OCI-LY1 (cell line): Measurements from ENCODE around the gene FHIP1B.

Experiments
- CTCF ChIP-seq: fragments of 200-600 bp; sonication (generic), shearing (Covaris generic); IDR thresholded peaks from 2 replicates; pipeline ENCODE4 v1.5.1; 2017; ENCODE audit warnings: mild to moderate bottlenecking, antibody characterized with exemption, low read length, moderate library complexity, mixed read lengths
- EZH2 ChIP-seq: fragments of 200-600 bp; sonication (generic), shearing (Covaris generic); IDR thresholded peaks from 2 replicates; pipeline ENCODE4 v1.8.0; 2017; ENCODE audit warnings: borderline replicate concordance, mixed run types, mild to moderate bottlenecking, antibody characterized with exemption, low read length, moderate library complexity, mixed read lengths

DNA sequence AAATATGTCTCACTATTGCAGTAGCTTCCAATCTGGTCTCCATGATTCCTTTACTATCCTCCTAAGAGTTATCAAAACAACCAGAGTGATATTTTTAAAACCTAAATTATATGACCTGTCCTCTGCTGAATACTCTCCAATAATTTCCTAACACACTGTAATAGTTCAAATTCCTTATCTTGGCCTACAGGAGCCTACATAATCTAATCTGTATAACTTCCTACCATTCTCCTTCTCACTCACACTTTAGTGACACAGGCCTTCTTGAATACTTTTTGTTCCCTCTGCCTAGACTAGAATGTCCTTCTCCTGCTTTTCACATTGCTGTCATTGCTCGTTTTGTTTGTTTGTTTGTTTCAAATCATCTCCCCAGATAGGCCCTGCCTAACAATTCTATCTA, 9.4 kb downstream of the FHIP1B start:
- no peak for TF ChIP-seq EZH2
- TF ChIP-seq CTCF, result no peak
